ENCODE data around the gene NOS1AP. TPM values are rescaled to one million over a fixed set of nuclear protein-coding genes. Genes with fewer than 3 reads are reported as not detected.
A peak's percentile ranks its signal among the peaks of the same experiment; 100 is the strongest.

Gene NOS1AP
- polyA plus RNA-seq, 3 donors = 0.12 TPM; not detected in 2

GRCh38 chr1:162328512-162328911 lies 259.0 kb downstream of the NOS1AP start:
- no peaks in the 10 kb centered on the region for H3K9me3 ChIP-seq (replicated peaks in 1 of 2; ENCODE audit: control insufficient read depth in 1 of 2, insufficient read depth in 1 of 2, low read length in 2 of 2)
- Mint-ChIP-seq H3K27ac (peak overlapping the region; percentile 93 to 97 (median 96)), H3K4me1 (peaks cover 60% of the 10 kb centered on the region), H3K36me3 (peaks cover 0 to 3% of the 10 kb centered on the region in 2 donors), H3K27me3 (ENCODE audit: low read depth in 3 of 3) (peaks cover 0 to 4% (median 2%) of the 10 kb centered on the region in 3 donors), H3K4me3 (no peak overlapping the region), H3K9me3 (peaks cover 0 to 3% (median 0%) of the 10 kb centered on the region in 7 donors)
- DNase-seq = no peak
- H3K27me3 ChIP-seq (ENCODE audit: control insufficient read depth in 2 of 2, insufficient read depth in 2 of 2, low read length in 2 of 2) = no peaks in the 10 kb centered on the region
- H3K4me2 ChIP-seq (replicated peaks; ENCODE audit: extremely low read depth, low read length, poor library complexity, severe bottlenecking) = peak overlapping the region; percentile 52
- no peaks in the 10 kb centered on the region for H4K20me1 ChIP-seq (ENCODE audit: insufficient read depth, low read length)
- H3K36me3 ChIP-seq (replicated peaks in 1 of 2; ENCODE audit: control insufficient read depth in 1 of 2, insufficient read depth in 2 of 2, low read length in 2 of 2) = no peaks in the 10 kb centered on the region
- peak overlapping the region; percentile 73 to 90 for H3K27ac ChIP-seq (ENCODE audit: low read depth in 1 of 2, low read length in 2 of 2)
- H3K9ac ChIP-seq (ENCODE audit: insufficient read depth, low read length, poor library complexity, severe bottlenecking) = no peak overlapping the region
- no peak for TF ChIP-seq CTCF (IDR thresholded peaks at IDR 0.05)
- intact Hi-C loops (cut with micrococcal nuclease) = no loop called here
- H3K79me2 ChIP-seq (ENCODE audit: insufficient read depth, low read length) = no peaks in the 10 kb centered on the region
- peaks cover 50 to 53% of the 10 kb centered on the region in 2 donors for H3K4me1 ChIP-seq (ENCODE audit: control insufficient read depth in 1 of 2, insufficient read depth in 2 of 2, low read length in 2 of 2)
- H3K4me3 ChIP-seq (replicated peaks in 1 of 3; ENCODE audit: low read depth in 2 of 3, low read length in 3 of 3) = peak overlapping the region in 1 of 3 experiments; percentile 47
- no peak overlapping the region for H2AFZ ChIP-seq (ENCODE audit: insufficient read depth, low read depth, low read length, poor library complexity, severe bottlenecking)

- Histone ChIP-seq H4K20me1 (ENCODE audit: insufficient read depth, low read length) (no peaks in the 10 kb centered on the region), H3K79me2 (ENCODE audit: insufficient read depth, low read length) (no peaks in the 10 kb centered on the region), H3K27ac (ENCODE audit: low read depth in 1 of 2, low read length in 2 of 2) (peak overlapping the region in 1 of 2 donors; percentile 90), H2AFZ (ENCODE audit: insufficient read depth, low read depth, low read length, poor library complexity, severe bottlenecking) (no peak overlapping the region), H3K9me3 (replicated peaks in 1 of 2; ENCODE audit: control insufficient read depth in 1 of 2, insufficient read depth in 1 of 2, low read length in 2 of 2) (no peaks in the 10 kb centered on the region), H3K4me1 (ENCODE audit: control insufficient read depth in 1 of 2, insufficient read depth in 2 of 2, low read length in 2 of 2) (peaks cover 52 to 56% of the 10 kb centered on the region in 2 donors), H3K27me3 (ENCODE audit: control insufficient read depth in 2 of 2, insufficient read depth in 2 of 2, low read length in 2 of 2) (no peaks in the 10 kb centered on the region), H3K4me2 (replicated peaks; ENCODE audit: extremely low read depth, low read length, poor library complexity, severe bottlenecking) (no peak overlapping the region), H3K9ac (ENCODE audit: insufficient read depth, low read length, poor library complexity, severe bottlenecking) (no peak overlapping the region), H3K36me3 (replicated peaks in 1 of 2; ENCODE audit: control insufficient read depth in 1 of 2, insufficient read depth in 2 of 2, low read length in 2 of 2) (no peaks in the 10 kb centered on the region), H3K4me3 (replicated peaks in 1 of 3; ENCODE audit: low read depth in 2 of 3, low read length in 3 of 3) (no peak overlapping the region)
- peaks cover 0 to 2% (median 2%) of the 10 kb centered on the region in 3 donors for H3K27me3 Mint-ChIP-seq (ENCODE audit: low read depth in 3 of 3)
- no peak for TF ChIP-seq CTCF (IDR thresholded peaks at IDR 0.05)
- H3K4me3 Mint-ChIP-seq = no peak overlapping the region
- H3K9me3 Mint-ChIP-seq = peaks cover 0 to 3% (median 0%) of the 10 kb centered on the region in 7 donors
- WGBS (ENCODE audit: insufficient coverage) = no CpG with 5 or more reads among the region's 3 CpGs
- peaks cover 57% of the 10 kb centered on the region for H3K4me1 Mint-ChIP-seq
- intact Hi-C loops (cut with micrococcal nuclease) = no loop called here
- H3K36me3 Mint-ChIP-seq = peaks cover 0 to 3% of the 10 kb centered on the region in 2 donors
- DNase-seq = no peak
- no peak overlapping the region for H3K27ac Mint-ChIP-seq
Measured at GRCh38 chr1:162329826-162330225, 260.3 kb downstream of the NOS1AP start.
